Measurements from ENCODE around the gene ZGPAT.

The ZGPAT gene

GRCh38 chr20:63678667-63679465 lies 29.0 kb upstream of the ZGPAT start:
- no peak for DNase-seq (ENCODE audit: low spot score)

GRCh38 chr20:63679799-63680305 lies 28.0 kb upstream of the ZGPAT start:
- no peak for DNase-seq (ENCODE audit: low spot score)

GRCh38 chr20:63680427-63680826 lies 27.4 kb upstream of the ZGPAT start:
- no peak for DNase-seq (ENCODE audit: low spot score)

GRCh38 chr20:63680857-63681608 lies 26.8 kb upstream of the ZGPAT start:
- no peak for DNase-seq (ENCODE audit: low spot score)

GRCh38 chr20:63681609-63682142 lies 26.2 kb upstream of the ZGPAT start:
- DNase-seq (ENCODE audit: low spot score), result no peak

GRCh38 chr20:63682384-63683139 lies 25.3 kb upstream of the ZGPAT start:
- no peak for DNase-seq (ENCODE audit: low spot score)

GRCh38 chr20:63685269-63686026 lies 22.4 kb upstream of the ZGPAT start:
- no peak for DNase-seq (ENCODE audit: low spot score)

- no peak for DNase-seq (ENCODE audit: low spot score)
Observed at GRCh38 chr20:63686094-63686491, 21.7 kb upstream of the ZGPAT start.

- peak; percentile 24 for DNase-seq (ENCODE audit: low spot score)
Observed at GRCh38 chr20:63686492-63687321, 21.1 kb upstream of the ZGPAT start.

- no peak for DNase-seq (ENCODE audit: low spot score)
Observed at GRCh38 chr20:63687419-63688178, 20.2 kb upstream of the ZGPAT start.

GRCh38 chr20:63688228-63689045 lies 19.4 kb upstream of the ZGPAT start:
- DNase-seq (ENCODE audit: low spot score), result no peak

- no peak for DNase-seq (ENCODE audit: low spot score)
Observed at GRCh38 chr20:63689046-63690002, 18.5 kb upstream of the ZGPAT start.

GRCh38 chr20:63690003-63690897 lies 17.6 kb upstream of the ZGPAT start:
- no peak for DNase-seq (ENCODE audit: low spot score)

GRCh38 chr20:63690898-63691710 lies 16.7 kb upstream of the ZGPAT start:
- no peak for DNase-seq (ENCODE audit: low spot score)

- DNase-seq (ENCODE audit: low spot score), result no peak
Observed at GRCh38 chr20:63691711-63692435, 16.0 kb upstream of the ZGPAT start.
